HG03342 (cell line): ENCODE data around the gene OCIAD2.
"Not testable (repeated sequence)": the region's sequence is repeated elsewhere in the genome, so short reads cannot be mapped to it uniquely, and the experiment has no call there.

ENCODE experiments used
- ATAC-seq: cut with Tn5 transposase; IDR thresholded peaks from one replicate; pipeline ENCODE4 v1.9.1; 2021; ENCODE audit warnings: mild to moderate bottlenecking, moderate library complexity; ENCODE audit not compliant: unreplicated experiment

OCIAD2 gene

DNA sequence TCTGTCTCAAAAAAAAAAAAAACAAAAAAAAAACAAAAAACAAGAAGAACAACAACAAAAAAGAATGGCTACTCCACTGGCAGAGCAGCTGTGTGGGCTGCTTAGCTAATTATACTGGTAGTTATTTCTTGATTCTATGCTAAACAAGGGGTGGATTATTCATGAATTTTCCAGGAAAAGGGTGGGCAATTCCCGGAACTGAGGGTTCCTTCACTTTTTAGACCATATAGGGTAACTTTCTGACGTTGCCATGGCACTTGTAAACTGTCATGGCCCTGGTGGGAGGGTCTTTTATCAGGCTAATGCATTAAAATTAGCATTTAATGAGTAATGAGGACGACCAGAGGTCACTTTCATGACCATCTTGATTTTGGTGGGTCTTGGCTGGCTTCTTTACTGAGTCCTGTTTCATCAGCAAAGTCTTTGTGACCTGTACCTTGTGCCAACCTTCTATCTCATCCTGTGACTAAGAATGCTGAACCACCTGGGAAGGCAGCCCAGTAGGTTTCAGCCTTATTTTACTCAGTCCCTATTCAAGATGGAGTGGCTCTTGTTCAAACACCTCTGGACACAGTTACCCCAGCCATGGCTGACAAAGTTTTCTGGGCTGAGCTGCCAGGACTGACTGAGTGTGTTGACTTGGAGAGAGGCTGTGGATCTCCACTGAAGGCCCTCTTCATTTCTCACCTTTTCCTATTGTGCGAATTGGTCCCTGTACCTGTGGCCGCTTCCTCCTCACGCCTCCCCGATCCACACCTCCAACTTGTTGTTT, 1.3 kb upstream of the OCIAD2 start:
- ATAC-seq = no peak

GRCh38 chr4:48905363-48906015, 1.1 kb downstream of the OCIAD2 start:
- no peak for ATAC-seq

- ATAC-seq = no peak
Measured at GRCh38 chr4:48904541-48905142, 1.9 kb downstream of the OCIAD2 start.

GRCh38 chr4:48904101-48904500, 2.5 kb downstream of the OCIAD2 start:
- no peak for ATAC-seq

GRCh38 chr4:48902266-48902665, 4.3 kb downstream of the OCIAD2 start:
- ATAC-seq = no peak

- ATAC-seq = no peak
Measured at GRCh38 chr4:48901196-48901595, 5.4 kb downstream of the OCIAD2 start.

DNA sequence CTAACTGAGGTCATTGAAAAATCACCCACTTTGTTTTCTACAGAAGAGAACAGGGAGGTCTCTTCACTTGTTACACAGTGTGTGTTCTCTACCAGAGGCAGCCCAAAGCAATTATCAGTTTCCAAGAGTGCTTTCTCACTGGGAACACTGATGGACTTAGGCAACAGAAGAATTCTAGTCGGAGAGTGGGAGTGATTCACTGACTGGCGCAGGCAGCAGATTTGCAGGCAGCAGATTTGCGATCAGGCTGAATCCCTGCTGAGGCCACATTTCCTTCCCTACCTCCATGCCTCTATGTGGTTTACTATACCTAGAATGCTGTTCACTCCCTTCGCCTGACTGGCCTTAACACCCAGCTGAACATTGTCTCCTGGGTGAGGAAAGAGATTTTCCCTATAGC, 6.6 kb downstream of the OCIAD2 start:
- ATAC-seq = no peak

- no peak for ATAC-seq
Measured at GRCh38 chr4:48899432-48899749, 7.2 kb downstream of the OCIAD2 start.

GRCh38 chr4:48898733-48899431, 7.7 kb downstream of the OCIAD2 start:
- peak; percentile 68 for ATAC-seq

GRCh38 chr4:48896845-48897244, 9.7 kb downstream of the OCIAD2 start:
- no peak for ATAC-seq

GRCh38 chr4:48891028-48891619, 15.4 kb downstream of the OCIAD2 start:
- no peak for ATAC-seq

DNA sequence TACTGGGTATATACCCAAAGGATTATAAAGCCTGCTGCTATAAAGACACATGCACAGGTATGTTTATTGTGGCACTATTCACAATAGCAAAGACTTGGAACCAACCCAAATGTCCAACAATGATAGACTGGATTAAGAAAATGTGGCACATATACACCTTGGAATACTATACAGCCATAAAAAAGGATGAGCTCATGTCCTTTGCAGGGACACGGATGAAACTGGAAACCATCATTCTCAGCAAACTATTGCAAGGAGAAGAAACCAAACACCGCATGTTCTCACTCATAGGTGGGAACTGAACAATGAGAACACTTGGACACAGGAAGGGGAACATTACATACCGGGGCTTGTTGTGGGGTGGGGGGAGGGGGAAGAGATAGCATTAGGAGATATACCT, 16.8 kb downstream of the OCIAD2 start:
- not testable (repeated sequence) for ATAC-seq

- not testable (repeated sequence) for ATAC-seq
Measured at GRCh38 chr4:48881646-48882045, 24.9 kb downstream of the OCIAD2 start.

DNA sequence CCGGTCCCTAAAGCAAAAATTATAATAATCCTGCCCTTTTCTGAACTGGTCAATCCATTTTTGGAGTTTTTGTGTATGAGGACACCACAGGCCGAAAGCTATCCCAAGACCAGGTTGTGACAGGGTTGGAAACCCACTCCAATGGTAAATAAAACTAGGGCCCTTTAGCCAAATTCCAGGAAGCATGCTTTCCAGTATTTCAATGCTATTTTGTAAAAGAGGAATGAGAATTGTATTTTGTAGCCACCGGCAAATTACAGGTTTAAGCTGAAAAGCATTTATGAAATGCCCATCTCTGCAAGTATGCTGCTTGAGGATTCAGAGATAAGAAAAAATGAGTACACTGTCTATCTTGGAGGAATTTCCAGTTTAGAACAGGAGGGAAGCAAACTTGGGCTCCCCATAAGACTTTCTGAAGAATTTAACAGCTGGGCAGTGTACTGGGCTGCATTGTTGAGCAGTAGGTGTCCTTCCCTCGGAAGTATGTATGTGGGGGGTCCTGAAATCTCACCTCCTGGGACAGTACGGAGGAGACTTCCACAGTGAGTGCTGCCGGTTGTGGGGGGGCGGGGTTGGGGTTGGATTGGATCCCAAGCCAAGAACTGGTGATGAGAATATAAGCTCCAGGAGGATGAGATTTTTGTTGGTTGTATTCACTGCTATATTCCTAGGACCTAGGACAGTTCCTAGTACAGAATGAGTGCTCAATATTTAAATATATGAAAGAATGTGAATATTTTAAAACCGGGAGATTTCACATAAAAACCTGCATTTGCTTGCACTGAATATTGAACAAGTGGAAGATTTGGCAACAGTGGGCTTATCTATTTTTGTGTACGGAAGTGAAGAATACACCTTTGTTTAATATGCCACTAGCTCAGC, 26.8 kb downstream of the OCIAD2 start:
- ATAC-seq = no peak

GRCh38 chr4:48877827-48878535, 28.6 kb downstream of the OCIAD2 start:
- no peak for ATAC-seq

GRCh38 chr4:48864696-48865095, 41.9 kb downstream of the OCIAD2 start:
- not testable (repeated sequence) for ATAC-seq

DNA sequence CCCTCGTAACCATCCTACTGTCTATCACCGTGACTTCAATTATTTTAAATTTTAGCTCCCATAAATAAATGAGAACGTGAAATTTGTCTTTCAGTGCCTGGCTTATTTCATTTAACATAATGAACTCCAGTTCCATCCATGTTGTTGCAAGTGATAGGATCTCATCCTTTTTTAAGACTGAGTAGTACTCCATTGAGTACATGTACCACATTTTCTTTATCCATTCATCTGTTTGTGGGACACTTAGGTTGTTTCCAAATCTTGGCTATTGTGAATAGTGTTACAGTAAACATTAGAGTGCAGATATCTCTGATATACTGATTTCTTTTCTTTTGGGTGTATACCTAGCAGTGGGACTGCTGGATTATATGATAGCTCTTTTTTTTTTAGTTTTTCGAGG, 42.8 kb downstream of the OCIAD2 start:
- no peak for ATAC-seq

- ATAC-seq = no peak
Measured at GRCh38 chr4:48862661-48863060, 43.9 kb downstream of the OCIAD2 start.

- no peak for ATAC-seq
Measured at GRCh38 chr4:48862038-48862437, 44.5 kb downstream of the OCIAD2 start.

- no peak for ATAC-seq
Measured at GRCh38 chr4:48858130-48858529, 48.4 kb downstream of the OCIAD2 start.
